Measurements from ENCODE around the gene C11orf86.

C11orf86 gene

DNA sequence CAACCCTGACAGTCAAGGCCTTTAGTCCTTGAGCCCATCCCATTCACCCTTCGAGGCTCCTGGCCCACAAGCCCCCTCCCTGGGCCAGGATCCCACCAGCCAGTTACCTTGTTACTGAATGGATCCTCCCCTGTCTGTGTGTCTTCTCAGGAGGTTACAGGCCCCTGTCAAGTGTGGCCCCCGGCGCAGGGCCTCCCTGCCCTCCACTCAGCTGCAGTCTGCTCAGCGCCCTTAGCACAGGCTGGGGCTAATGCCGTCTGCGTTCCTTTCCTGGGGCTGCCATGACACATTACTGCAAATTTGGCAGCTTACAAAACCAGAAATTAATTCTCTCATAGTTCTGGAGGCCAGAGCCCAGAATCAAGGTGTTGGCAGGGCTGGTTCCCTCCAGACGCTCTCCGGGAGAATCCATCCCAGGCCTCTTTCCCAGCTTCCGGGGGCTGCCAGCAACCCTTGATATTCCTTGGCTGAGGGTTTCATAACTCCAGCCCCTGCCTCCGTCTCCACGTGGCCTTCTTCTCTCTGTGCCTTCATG, 38.5 kb downstream of the C11orf86 start:
- Histone ChIP-seq H3K27me3 (ENCODE audit: insufficient read depth, low read length, poor library complexity) (no peaks in the 10 kb centered on the region), H3K4me1 (ENCODE audit: insufficient read depth, low read length) (no peaks in the 10 kb centered on the region), H3K4me3 (ENCODE audit: low read depth in 1 of 2, low read length in 2 of 2) (no peak overlapping the region), H2AFZ (ENCODE audit: low read depth, low read length) (no peak overlapping the region), H3K9ac (ENCODE audit: low read depth, low read length) (no peak overlapping the region), H3K36me3 (ENCODE audit: insufficient read depth, low read length) (no peaks in the 10 kb centered on the region), H4K20me1 (ENCODE audit: insufficient read depth, low read length) (no peaks in the 10 kb centered on the region), H3K4me2 (ENCODE audit: insufficient read depth, low read length) (no peak overlapping the region), H3K27ac (ENCODE audit: low read length) (no peak overlapping the region), H3K79me2 (ENCODE audit: insufficient read depth, low read length) (no peaks in the 10 kb centered on the region), H3K9me3 (ENCODE audit: insufficient read depth, low read length, severe bottlenecking) (no peaks in the 10 kb centered on the region)
- ATAC-seq (ENCODE audit: insufficient read depth, low read depth) (no peak), DNase-seq (no peak)
- TF ChIP-seq, protein P1, sequence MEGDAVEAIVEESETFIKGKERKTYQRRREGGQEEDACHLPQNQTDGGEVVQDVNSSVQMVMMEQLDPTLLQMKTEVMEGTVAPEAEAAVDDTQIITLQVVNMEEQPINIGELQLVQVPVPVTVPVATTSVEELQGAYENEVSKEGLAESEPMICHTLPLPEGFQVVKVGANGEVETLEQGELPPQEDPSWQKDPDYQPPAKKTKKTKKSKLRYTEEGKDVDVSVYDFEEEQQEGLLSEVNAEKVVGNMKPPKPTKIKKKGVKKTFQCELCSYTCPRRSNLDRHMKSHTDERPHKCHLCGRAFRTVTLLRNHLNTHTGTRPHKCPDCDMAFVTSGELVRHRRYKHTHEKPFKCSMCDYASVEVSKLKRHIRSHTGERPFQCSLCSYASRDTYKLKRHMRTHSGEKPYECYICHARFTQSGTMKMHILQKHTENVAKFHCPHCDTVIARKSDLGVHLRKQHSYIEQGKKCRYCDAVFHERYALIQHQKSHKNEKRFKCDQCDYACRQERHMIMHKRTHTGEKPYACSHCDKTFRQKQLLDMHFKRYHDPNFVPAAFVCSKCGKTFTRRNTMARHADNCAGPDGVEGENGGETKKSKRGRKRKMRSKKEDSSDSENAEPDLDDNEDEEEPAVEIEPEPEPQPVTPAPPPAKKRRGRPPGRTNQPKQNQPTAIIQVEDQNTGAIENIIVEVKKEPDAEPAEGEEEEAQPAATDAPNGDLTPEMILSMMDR (IDR thresholded peaks at IDR 0.05; ENCODE audit: borderline replicate concordance, extremely low read depth, low read length, poor library complexity, severe bottlenecking), result no peak
- no peak for TF ChIP-seq EZH2 (IDR thresholded peaks at IDR 0.05; ENCODE audit: borderline replicate concordance, low read depth, low read length, severe bottlenecking)

GRCh38 chr11:67014343-67014742, 39.2 kb downstream of the C11orf86 start:
- H3K79me2 ChIP-seq (ENCODE audit: insufficient read depth, low read length), result no peaks in the 10 kb centered on the region
- DNase-seq, result no peak
- H4K20me1 ChIP-seq (ENCODE audit: insufficient read depth, low read length), result no peaks in the 10 kb centered on the region
- no peaks in the 10 kb centered on the region for H3K36me3 ChIP-seq (ENCODE audit: insufficient read depth, low read length)
- H2AFZ ChIP-seq (ENCODE audit: low read depth, low read length), result no peak overlapping the region
- H3K4me3 ChIP-seq (ENCODE audit: low read depth in 1 of 2, low read length in 2 of 2), result no peak overlapping the region
- H3K4me2 ChIP-seq (ENCODE audit: insufficient read depth, low read length), result no peak overlapping the region
- no peak for ATAC-seq (ENCODE audit: insufficient read depth, low read depth)
- no peaks in the 10 kb centered on the region for H3K4me1 ChIP-seq (ENCODE audit: insufficient read depth, low read length)
- H3K9me3 ChIP-seq (ENCODE audit: insufficient read depth, low read length, severe bottlenecking), result no peaks in the 10 kb centered on the region
- no peak overlapping the region for H3K27ac ChIP-seq (ENCODE audit: low read length)
- no peak for TF ChIP-seq EZH2 (IDR thresholded peaks at IDR 0.05; ENCODE audit: borderline replicate concordance, low read depth, low read length, severe bottlenecking)
- TF ChIP-seq, protein P1 (IDR thresholded peaks at IDR 0.05; ENCODE audit: borderline replicate concordance, extremely low read depth, low read length, poor library complexity, severe bottlenecking), result no peak
- no peaks in the 10 kb centered on the region for H3K27me3 ChIP-seq (ENCODE audit: insufficient read depth, low read length, poor library complexity)
- H3K9ac ChIP-seq (ENCODE audit: low read depth, low read length), result no peak overlapping the region

DNA sequence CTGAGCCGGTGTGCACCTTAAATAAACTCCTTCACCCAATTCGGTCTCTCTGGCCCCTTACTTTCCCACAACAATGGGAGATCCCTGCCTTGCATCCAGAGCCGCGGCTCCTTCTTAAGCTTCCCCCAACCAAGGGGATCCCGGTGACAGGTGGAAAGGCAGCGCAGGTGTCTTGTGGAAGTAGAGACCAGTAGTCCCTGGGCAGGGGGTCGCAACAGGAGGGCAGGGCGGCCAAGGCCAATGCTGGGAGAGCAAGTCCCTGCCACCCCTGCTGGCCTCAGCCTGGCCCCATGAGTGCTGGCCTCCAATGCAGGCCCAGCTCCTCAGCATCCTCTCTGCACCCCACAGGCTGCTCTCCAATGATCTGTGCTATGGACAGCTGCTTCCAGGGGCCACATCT, 39.9 kb downstream of the C11orf86 start:
- Histone ChIP-seq H3K4me2 (ENCODE audit: insufficient read depth, low read length) (no peak overlapping the region), H3K4me3 (ENCODE audit: low read depth in 1 of 2, low read length in 2 of 2) (no peak overlapping the region), H2AFZ (ENCODE audit: low read depth, low read length) (no peak overlapping the region), H3K27me3 (ENCODE audit: insufficient read depth, low read length, poor library complexity) (no peaks in the 10 kb centered on the region), H3K36me3 (ENCODE audit: insufficient read depth, low read length) (no peaks in the 10 kb centered on the region), H3K27ac (ENCODE audit: low read length) (no peak overlapping the region), H3K9ac (ENCODE audit: low read depth, low read length) (no peak overlapping the region), H3K79me2 (ENCODE audit: insufficient read depth, low read length) (no peaks in the 10 kb centered on the region), H4K20me1 (ENCODE audit: insufficient read depth, low read length) (no peaks in the 10 kb centered on the region; the same call in 1 of the 2 replicates), H3K4me1 (ENCODE audit: insufficient read depth, low read length) (no peaks in the 10 kb centered on the region), H3K9me3 (ENCODE audit: insufficient read depth, low read length, severe bottlenecking) (no peaks in the 10 kb centered on the region)
- ATAC-seq (ENCODE audit: insufficient read depth, low read depth) (no peak), DNase-seq (no peak)
- no peak for TF ChIP-seq EZH2 (IDR thresholded peaks at IDR 0.05; ENCODE audit: borderline replicate concordance, low read depth, low read length, severe bottlenecking)
- TF ChIP-seq, protein P1 (IDR thresholded peaks at IDR 0.05; ENCODE audit: borderline replicate concordance, extremely low read depth, low read length, poor library complexity, severe bottlenecking), result no peak
